Parathyroid adenoma (tissue), 2 donors: ENCODE measurements around the gene METTL27.
"Not testable (repeated sequence)": the region's sequence is repeated elsewhere in the genome, so short reads cannot be mapped to it uniquely, and the experiment has no call there.

Source experiments
- H2AFZ ChIP-seq: fragments of 300-600 bp; sonication (generic); one replicate; pipeline ENCODE4 v1.7.0; 2017; ENCODE audit warnings: antibody characterized with exemption, mild to moderate bottlenecking
- H3K27ac ChIP-seq: fragments of 300-600 bp; sonication (generic); one replicate; pipeline ENCODE4 v1.7.0; 2017
- H3K27me3 ChIP-seq: fragments of 300-600 bp; sonication (generic); one replicate; pipeline ENCODE4 v1.7.0; 2017; ENCODE audit warnings: low read length; ENCODE audit not compliant: control insufficient read depth, insufficient read depth
- H3K36me3 ChIP-seq: fragments of 300-600 bp; sonication (generic); one replicate; pipeline ENCODE4 v1.7.0; 2017; ENCODE audit warnings: low read length; ENCODE audit not compliant: control insufficient read depth, insufficient read depth
- H3K4me1 ChIP-seq: fragments of 300-600 bp; sonication (generic); one replicate; pipeline ENCODE4 v1.7.0; 2017; ENCODE audit warnings: control low read depth
- H3K4me2 ChIP-seq: fragments of 300-600 bp; sonication (generic); one replicate; pipeline ENCODE4 v1.7.0; 2017; ENCODE audit warnings: low read length
- H3K4me3 ChIP-seq: fragments of 300-600 bp; sonication (generic); one replicate; pipeline ENCODE4 v1.7.0; 2017; ENCODE audit warnings: low read depth, low read length
- H3K79me2 ChIP-seq: fragments of 300-600 bp; sonication (generic); one replicate; pipeline ENCODE4 v1.7.0; 2017; ENCODE audit warnings: control low read depth
- H3K9ac ChIP-seq: fragments of 300-600 bp; sonication (generic); one replicate; pipeline ENCODE4 v1.7.0; 2017; ENCODE audit warnings: mild to moderate bottlenecking
- H3K9me3 ChIP-seq: fragments of 300-600 bp; sonication (generic); one replicate; pipeline ENCODE4 v1.7.0; 2017; ENCODE audit warnings: low read length; ENCODE audit not compliant: control insufficient read depth
- CTCF ChIP-seq: fragments of 300-600 bp; sonication (generic); IDR thresholded peaks from one replicate; pipeline ENCODE4 v1.7.0; 2017; ENCODE audit warnings: antibody characterized with exemption, mild to moderate bottlenecking
- donor health status: primary hyperparathyroidism.

The METTL27 gene

DNA sequence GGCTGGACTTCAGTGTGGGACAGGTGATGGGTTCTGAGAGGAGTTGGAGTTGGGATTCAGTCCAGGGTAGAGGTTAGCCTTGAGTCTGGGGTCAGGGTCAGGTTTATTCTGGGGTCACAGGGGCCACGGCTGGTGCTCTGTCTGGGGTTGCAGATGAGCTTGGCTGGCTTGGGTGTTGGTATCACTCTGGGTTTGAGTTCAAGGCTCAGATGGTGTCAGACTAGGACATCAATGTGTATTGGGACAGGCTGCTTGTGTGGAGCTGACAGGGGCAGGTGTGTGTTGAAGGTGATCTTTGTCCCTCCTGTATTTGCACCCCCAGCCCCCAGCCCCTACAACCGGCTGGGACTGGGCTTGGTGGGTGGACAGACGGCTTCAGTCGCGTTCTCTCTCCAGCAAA lies 45.4 kb upstream of the METTL27 start:
- no peaks in the 10 kb centered on the region for H3K4me1 ChIP-seq
- H2AFZ ChIP-seq = no peak overlapping the region
- H3K27me3 ChIP-seq = no peaks in the 10 kb centered on the region
- H3K4me3 ChIP-seq = no peak overlapping the region
- no peak for TF ChIP-seq CTCF
- no peaks in the 10 kb centered on the region for H3K9me3 ChIP-seq
- H3K9ac ChIP-seq = no peak overlapping the region
- H3K27ac ChIP-seq = no peak overlapping the region
- H3K36me3 ChIP-seq = no peaks in the 10 kb centered on the region
- H3K4me2 ChIP-seq = no peak overlapping the region
- no peaks in the 10 kb centered on the region for H3K79me2 ChIP-seq

- H3K79me2 ChIP-seq = no peaks in the 10 kb centered on the region
- H3K4me3 ChIP-seq = no peak overlapping the region
- H2AFZ ChIP-seq = peak overlapping the region; percentile 28
- TF ChIP-seq CTCF = no peak
- H3K9me3 ChIP-seq = no peaks in the 10 kb centered on the region
- no peaks in the 10 kb centered on the region for H3K4me1 ChIP-seq
- no peaks in the 10 kb centered on the region for H3K36me3 ChIP-seq
- H3K27ac ChIP-seq = peak overlapping the region; percentile 29
- H3K4me2 ChIP-seq = no peak overlapping the region
- no peaks in the 10 kb centered on the region for H3K27me3 ChIP-seq
- no peak overlapping the region for H3K9ac ChIP-seq
These were observed 43.9 kb upstream of the METTL27 start for GRCh38 chr7:73885975-73886798.

- Histone ChIP-seq H3K36me3 (no peaks in the 10 kb centered on the region), H3K9ac (no peak overlapping the region), H2AFZ (no peak overlapping the region), H3K4me1 (no peaks in the 10 kb centered on the region), H3K9me3 (no peaks in the 10 kb centered on the region), H3K27me3 (no peaks in the 10 kb centered on the region), H3K4me2 (no peak overlapping the region), H3K79me2 (no peaks in the 10 kb centered on the region), H3K4me3 (no peak overlapping the region), H3K27ac (no peak overlapping the region)
- TF ChIP-seq CTCF = no peak
These were observed 43.2 kb upstream of the METTL27 start for GRCh38 chr7:73885433-73885974.

DNA sequence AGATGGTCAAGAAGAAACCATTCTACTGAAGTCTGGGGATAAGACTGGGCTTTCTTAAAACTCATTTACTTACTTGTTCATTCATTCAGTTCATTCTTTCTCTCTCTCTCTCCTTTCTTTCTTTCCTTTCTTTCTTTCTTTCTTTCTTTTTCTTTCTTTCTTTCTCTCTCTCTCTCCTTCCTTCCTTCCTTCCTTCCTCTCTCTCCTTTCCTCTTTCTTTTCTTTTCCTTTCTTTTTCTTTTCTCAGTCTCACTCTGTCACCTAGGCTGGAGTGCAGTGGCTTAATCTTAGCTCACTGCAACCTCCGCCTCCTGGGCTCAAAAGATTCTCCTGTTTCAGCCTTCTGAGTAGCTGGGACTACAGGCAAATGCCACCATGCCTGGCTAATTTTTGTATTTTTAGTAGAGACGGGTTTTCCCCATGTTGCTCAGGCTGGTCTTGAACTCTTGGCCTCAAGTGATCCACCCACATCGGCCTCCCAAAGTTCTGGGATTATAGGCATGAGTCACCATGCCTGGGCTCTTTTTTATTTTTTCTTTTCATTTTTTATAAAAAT lies 42.6 kb upstream of the METTL27 start:
- not testable (repeated sequence) for H3K36me3 ChIP-seq, H2AFZ ChIP-seq, H3K4me1 ChIP-seq, H3K79me2 ChIP-seq, H3K27me3 ChIP-seq, H3K4me3 ChIP-seq, H3K9ac ChIP-seq, H3K9me3 ChIP-seq, H3K4me2 ChIP-seq, H3K27ac ChIP-seq

GRCh38 chr7:73882047-73882402 lies 39.7 kb upstream of the METTL27 start:
- Histone ChIP-seq H3K79me2 (no peaks in the 10 kb centered on the region), H3K9me3 (no peaks in the 10 kb centered on the region), H3K4me1 (no peaks in the 10 kb centered on the region), H3K36me3 (no peaks in the 10 kb centered on the region), H3K4me2 (no peak overlapping the region), H3K27me3 (no peaks in the 10 kb centered on the region), H3K4me3 (no peak overlapping the region), H3K27ac (no peak overlapping the region), H3K9ac (no peak overlapping the region), H2AFZ (no peak overlapping the region)
- no peak for TF ChIP-seq CTCF
